ENCODE data around the gene LLGL2.
"Not testable (repeated sequence)": the region's sequence is repeated elsewhere in the genome, so short reads cannot be mapped to it uniquely, and the experiment has no call there.

The LLGL2 gene

DNA sequence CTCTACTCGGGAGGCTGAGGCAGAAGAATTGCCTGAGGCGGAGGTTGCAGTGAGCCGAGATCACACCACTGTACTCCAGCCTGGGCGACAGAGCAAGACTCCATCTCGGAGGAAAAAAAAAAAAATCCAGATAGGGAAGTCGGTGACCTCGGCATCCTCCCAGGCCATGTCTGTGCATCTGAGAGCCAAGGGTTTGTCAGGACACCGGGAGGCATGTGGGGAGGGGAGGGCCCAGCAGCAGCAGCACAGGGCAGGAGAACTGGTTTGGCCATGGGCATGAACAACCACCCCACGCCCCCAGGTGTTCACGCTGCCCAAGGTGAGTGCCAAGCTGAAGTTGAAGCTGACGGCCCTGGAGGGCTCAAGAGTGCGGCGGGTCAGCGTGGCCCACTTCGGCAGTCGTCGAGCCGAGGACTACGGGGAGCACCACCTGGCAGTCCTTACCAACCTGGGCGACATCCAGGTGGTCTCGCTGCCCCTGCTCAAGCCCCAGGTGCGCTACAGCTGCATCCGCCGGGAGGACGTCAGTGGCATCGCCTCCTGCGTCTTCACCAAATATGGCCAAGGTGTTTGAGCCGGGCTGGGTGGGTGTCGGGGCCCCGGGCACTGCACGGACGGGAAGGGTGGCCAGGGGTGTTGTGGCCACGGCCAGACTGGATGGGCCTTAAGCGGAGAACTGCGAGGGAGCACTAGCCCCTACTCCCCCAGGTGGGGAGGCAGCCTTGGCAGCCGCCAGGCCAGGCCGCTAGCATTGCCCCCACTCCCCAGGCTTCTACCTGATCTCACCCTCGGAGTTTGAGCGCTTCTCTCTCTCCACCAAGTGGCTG, 47.4 kb downstream of the LLGL2 start:
- DNase-seq: no peak

GRCh38 chr17:75573540-75573957, 48.1 kb downstream of the LLGL2 start:
- no peak for DNase-seq

- no peak for DNase-seq
These were observed 48.5 kb downstream of the LLGL2 start for GRCh38 chr17:75573994-75574393.

DNA sequence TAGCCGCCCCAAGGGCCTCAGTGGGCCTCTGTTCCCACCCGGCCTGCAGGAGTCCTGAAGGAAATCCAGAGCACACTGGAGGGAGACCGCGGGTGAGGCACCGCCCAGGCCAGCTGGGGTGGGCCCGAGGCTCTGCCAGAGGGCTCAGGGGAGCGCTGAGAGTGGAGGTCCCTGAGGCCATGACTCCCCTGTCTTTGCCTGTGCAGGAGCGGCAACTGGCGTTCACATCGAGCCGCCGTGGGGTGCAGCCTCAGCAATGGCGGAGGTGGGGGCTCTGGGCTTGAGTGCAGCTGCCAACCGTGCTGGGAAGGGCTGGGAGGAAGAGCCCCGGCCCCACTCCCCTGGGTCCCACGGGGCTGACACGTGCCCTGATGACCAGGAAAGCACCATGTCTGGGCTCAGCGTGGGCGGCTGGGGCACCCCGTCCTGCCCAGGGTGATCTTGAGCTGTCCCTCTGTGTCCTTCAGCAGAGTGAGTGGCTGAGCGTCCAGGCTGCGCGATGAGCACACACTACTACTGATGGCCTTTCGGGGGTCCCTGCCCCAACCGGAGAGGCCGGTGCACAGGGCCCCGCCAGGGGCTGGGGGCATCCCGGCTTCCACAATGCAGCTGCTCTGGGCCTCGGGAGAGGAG, 49.0 kb downstream of the LLGL2 start:
- DNase-seq: no peak

GRCh38 chr17:75575197-75575596, 49.7 kb downstream of the LLGL2 start:
- DNase-seq: no peak

DNA sequence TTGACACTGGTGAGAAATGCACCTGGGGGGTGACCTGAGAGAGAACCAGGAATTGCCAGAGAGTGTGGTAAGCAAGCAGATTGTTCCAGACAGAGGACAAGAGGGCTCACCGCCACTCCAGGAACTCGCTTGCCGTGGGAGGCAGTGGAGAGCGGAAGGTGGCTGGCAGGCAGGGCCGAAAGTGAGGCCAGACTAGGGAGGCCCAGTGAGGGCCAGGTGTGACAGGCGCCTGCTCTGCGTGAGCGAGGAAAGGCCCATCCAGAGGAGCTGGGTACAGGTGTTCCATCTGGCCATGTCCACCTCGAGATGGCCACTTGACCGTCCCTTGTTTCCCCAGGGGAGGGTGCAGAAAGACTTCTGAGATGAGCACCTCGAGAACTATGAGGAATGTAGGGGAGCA, 50.2 kb downstream of the LLGL2 start:
- no peak for DNase-seq

DNA sequence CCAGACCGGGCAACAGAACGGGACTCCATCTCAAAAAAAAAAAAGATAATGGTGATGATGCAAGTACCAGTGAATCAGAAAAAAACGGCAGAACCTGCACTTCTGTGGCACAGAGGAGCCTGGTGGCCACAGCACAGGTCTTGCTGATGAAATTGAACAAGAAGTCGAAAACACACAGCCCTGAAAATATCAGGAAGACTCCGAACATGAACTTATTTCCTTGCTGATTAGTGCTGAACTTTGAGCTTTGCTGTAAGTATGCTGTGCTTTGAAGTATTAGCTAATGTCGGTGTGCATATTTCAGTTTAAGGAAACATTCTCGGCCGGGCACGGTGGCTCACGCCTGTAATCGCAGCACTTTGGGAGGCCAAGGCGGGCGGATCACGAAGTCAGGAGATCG, 51.2 kb downstream of the LLGL2 start:
- DNase-seq: no peak

GRCh38 chr17:75581121-75581725, 55.7 kb downstream of the LLGL2 start:
- DNase-seq: peak; percentile 37 to 53

DNA sequence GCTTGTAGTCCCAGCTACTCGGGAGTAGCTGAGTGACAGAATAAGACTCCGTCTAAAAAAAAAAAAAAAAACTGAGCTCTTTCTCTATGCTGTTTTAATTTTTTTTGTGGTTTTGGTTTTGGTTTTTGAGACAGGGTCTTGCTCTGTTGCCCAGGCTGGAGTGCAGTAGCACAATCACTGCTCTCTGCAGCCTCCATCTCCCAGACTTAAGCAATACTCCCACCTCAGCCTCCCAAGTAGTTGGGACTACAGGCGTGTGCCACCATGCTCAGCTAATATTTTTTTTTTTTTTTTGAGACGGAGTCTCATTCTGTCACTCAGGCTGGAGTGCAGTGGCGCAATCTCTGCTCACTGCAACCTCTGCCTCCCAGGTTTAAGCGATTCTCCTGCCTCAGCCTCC, 57.7 kb downstream of the LLGL2 start:
- DNase-seq: not testable (repeated sequence)

GRCh38 chr17:75584849-75585175, 59.3 kb downstream of the LLGL2 start:
- DNase-seq: no peak

DNA sequence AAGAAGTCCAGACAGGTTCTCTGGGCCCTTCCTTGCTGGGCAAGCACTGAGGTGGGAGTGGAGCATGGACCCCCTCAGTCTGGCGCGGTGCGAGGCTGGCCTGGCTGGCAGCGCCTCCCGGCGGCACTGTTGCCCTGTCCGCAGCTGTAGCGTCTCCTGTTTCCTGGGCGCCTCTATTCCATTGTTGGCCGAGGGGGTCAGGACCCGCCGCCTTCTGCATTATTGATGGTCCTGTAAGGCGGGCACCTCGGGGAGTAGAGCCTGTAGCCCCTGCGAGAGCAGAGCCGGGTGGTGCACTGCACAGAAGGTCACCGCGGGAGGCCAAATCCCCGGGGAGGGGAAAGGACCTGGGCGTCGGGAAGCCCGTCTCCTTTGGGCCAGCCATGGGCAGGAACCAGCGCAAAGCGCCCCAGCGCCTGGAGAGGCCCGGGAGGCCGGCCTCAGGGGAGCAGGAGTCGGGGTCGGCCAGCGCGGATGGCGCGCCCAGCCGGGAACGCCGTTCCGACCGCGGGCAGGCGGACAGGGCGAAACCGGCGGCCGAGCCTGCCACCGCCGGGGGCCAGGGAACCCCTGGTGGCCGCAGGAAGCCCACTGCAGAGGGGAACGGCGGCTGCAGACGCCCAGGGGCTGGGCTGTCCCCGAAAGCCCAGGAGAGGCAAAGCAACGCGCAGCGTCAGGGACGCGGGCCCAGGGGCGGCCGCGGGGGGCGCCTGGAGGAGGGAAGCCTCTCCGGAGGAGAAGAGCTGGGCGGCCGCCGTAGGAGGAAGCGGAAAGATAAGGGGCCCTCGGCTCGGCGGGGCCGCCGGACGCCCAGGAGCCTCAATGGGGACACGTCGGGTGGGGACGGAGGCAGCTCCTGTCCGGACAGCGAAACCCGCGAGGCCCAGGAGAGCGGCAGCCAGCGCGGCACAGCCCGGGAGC, 62.4 kb downstream of the LLGL2 start, which contains the start of gene MYO15B:
Gene MYO15B (plus strand): TSS at position 126 of the 921 bp plus-strand sequence. CDS start 258 bp downstream, at position 384.
- peak in 1 of 2 donors; percentile 54 for DNase-seq

DNA sequence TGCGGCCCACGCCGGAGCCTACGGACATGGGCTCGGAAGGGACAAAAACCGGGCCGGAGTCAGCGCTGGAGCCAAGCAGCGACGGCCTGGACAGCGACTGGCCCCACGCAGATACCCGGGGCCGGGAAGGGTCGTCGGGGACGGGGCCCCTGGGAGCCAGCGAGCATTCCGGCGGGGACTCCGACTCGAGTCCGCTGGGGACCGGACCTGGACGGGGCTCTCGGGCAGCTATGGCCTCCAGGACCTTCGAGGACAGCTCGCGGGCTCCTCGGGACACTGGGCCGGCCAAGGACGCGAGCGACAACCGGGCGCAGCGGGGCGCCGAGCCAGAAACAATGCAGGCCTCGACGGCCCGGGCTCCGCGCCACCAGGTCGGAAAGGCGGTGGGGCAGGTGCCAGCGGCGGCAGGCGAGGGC, 63.1 kb downstream of the LLGL2 start:
- no peak for DNase-seq

- peak; percentile 97 to 99 for DNase-seq
These were observed 63.8 kb downstream of the LLGL2 start for GRCh38 chr17:75589012-75589918.

DNA sequence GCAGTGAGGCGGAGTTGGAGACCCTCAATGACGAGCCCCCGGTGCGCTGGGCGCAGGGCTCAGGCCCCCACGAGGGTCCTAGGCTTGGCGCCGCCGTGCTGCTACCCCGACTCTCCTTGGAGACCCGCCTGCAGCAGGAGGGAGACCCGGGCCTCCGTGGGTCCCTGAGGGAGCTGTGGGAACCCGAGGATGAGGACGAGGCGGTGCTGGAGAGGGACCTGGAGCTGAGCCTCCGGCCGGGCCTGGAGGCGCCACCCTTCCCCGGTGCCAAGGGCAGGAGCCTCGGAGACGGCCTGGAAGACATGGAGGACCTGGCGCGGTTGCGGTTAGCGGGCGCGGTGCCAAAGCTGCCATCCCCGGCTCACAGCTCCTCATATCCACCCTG, 64.4 kb downstream of the LLGL2 start:
- DNase-seq: no peak

- DNase-seq: no peak
These were observed 64.8 kb downstream of the LLGL2 start for GRCh38 chr17:75590314-75590761.

GRCh38 chr17:75590849-75591721, 65.6 kb downstream of the LLGL2 start:
- DNase-seq: no peak

- DNase-seq: no peak
These were observed 66.3 kb downstream of the LLGL2 start for GRCh38 chr17:75591722-75592302.

DNA sequence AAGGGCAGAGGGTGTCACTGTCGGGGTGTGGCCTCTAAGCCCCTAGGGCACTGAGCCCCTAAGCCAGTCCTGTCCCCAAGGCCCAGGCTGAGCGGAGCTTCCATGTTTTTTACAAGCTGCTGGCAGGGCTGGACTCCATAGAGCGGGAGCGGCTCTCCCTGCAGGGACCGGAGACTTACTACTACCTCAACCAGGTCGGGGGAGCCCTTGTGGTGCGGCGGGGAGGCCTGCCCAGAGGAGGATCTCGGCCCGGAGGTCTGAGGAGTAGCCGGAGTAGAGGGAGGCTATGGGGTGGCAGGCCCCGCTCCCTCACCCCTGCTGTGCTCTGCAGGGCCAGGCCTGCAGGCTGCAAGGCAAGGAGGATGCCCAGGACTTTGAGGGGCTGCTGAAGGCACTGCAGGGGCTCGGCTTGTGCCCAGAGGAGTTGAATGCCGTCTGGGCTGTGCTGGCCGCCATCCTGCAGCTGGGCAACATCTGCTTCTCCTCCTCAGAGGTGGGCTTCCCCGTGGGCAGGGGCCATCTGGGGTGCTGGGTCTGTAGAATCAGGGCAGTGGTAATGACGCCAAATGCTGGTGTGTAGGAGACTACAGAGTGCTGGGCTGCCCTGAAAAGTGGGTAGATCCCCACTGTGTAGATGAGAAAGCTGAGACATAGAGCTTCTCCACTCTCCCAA, 67.0 kb downstream of the LLGL2 start:
- DNase-seq: no peak

- DNase-seq: not testable (repeated sequence)
These were observed 67.9 kb downstream of the LLGL2 start for GRCh38 chr17:75593430-75593829.
